K562 (cell line): ENCODE results near the gene TSC22D1. TPM values are rescaled to one million over a fixed set of nuclear protein-coding genes. Genes with fewer than 3 reads are reported as not detected.
A peak's percentile ranks its signal among the peaks of the same experiment; 100 is the strongest.

ENCODE experiments used
- ATAC-seq: fragments of 200-7000 bp; cut with Tn5 transposase; 3 replicates; pipeline ENCODE4 v1.9.1; 2020; ENCODE audit warnings: moderate library complexity
- BruUV-seq: library from RNA; stranded (reverse); fragments of 400-500 nt; replicated peaks from 2 replicates; lab custom pipeline; 2021; lab: Mats Ljungman, UMichigan
- CTCF ChIA-PET: fragments of 300-600 bp; formaldehyde crosslinking; extraction: SDS; loops from one replicate; lab custom pipeline; 2021; ENCODE audit warnings: low intra/inter-chr PET ratio; lab: Yijun Ruan, JAX
- POLR2A ChIA-PET: fragments of 300-600, 350-650 bp; sonication (Branson Sonifier 250); formaldehyde crosslinking; extraction: SDS; loops from one replicate; lab custom pipeline; 2021; ENCODE audit warnings: antibody characterized with exemption, inconsistent platforms; lab: Yijun Ruan, JAX
- DNase-seq, 4 experiments: peaks; one replicate each; pipeline versions ENCODE4 v3.0.0 to v3.0.0-alpha.2; 2011 to 2018; ENCODE audit warnings: low spot score in 3 of 4, mixed read lengths in 3 of 4; ENCODE audit errors: extremely low read depth in 1 of 4
- FAIRE-seq: peaks from 2 replicates; lab custom pipeline; 2011; peaks lifted over from hg19 to GRCh38; lab: Jason Lieb, UNC
- H2AFZ ChIP-seq: 2 replicates; pipeline ENCODE4 v1.6.0; 2011; ENCODE audit warnings: low read depth, low read length, control low read depth, inconsistent platforms
- H3K27ac ChIP-seq: fragments of 200-600 bp; 3 replicates; pipeline ENCODE4 v1.8.0; 2011; ENCODE audit warnings: low read depth, mild to moderate bottlenecking, control low read depth, inconsistent platforms, low read length, moderate library complexity, mixed read lengths; ENCODE audit errors: extremely low read depth
- H3K27me3 ChIP-seq, 2 experiments: fragments of 300-600 bp in 1 of 2; 2 replicates in 1 of 2; 3 replicates in 1 of 2; pipeline versions ENCODE4 v1.6.0 to v1.8.0; 2011; ENCODE audit warnings: inconsistent platforms in 2 of 2, low read length in 2 of 2, mild to moderate bottlenecking in 1 of 2, mixed read lengths in 1 of 2, moderate library complexity in 1 of 2; ENCODE audit not compliant: control insufficient read depth in 2 of 2, insufficient read depth in 2 of 2
- H3K36me3 ChIP-seq: fragments of 300-600 bp; 3 replicates; pipeline ENCODE4 v1.8.0; 2011; ENCODE audit warnings: mild to moderate bottlenecking, low read length, inconsistent platforms; ENCODE audit not compliant: control insufficient read depth, insufficient read depth
- H3K4me1 ChIP-seq, 2 experiments: fragments of 200-600 bp in 1 of 2; replicated peaks in 1 of 2; 2 replicates in 1 of 2; 3 replicates in 1 of 2; pipeline versions ENCODE4 v1.5.1 to v1.8.0; 2011; ENCODE audit warnings: inconsistent platforms in 2 of 2, low read length in 2 of 2, mild to moderate bottlenecking in 1 of 2, mixed read lengths in 1 of 2, moderate library complexity in 1 of 2; ENCODE audit not compliant: control insufficient read depth in 2 of 2, insufficient read depth in 2 of 2
- H3K4me2 ChIP-seq: 2 replicates; pipeline ENCODE4 v1.6.1; 2011; ENCODE audit warnings: low read length, control low read depth, inconsistent platforms, mixed read lengths; ENCODE audit not compliant: insufficient read depth
- H3K4me3 ChIP-seq: fragments of 200-600 bp; sonication (generic), shearing (Covaris generic); 2 replicates; pipeline ENCODE4 v1.5.1; 2016; ENCODE audit warnings: control low read depth, inconsistent platforms
- H3K79me2 ChIP-seq: fragments of 200-600 bp; 3 replicates; pipeline ENCODE4 v1.8.0; 2011; ENCODE audit warnings: low read length, inconsistent platforms; ENCODE audit not compliant: control insufficient read depth, insufficient read depth
- H3K9ac ChIP-seq, 2 experiments: 2 replicates each; pipeline versions ENCODE4 v1.6.0 to v1.6.1; 2011; ENCODE audit warnings: low read depth in 2 of 2, low read length in 2 of 2, control low read depth in 1 of 2, inconsistent platforms in 1 of 2, mild to moderate bottlenecking in 1 of 2, mixed read lengths in 1 of 2; ENCODE audit not compliant: insufficient read depth in 1 of 2
- H3K9me1 ChIP-seq: one replicate; pipeline ENCODE4 v1.6.0; 2011; ENCODE audit warnings: inconsistent platforms, mild to moderate bottlenecking, low read length, moderate library complexity; ENCODE audit not compliant: control insufficient read depth, insufficient read depth
- H3K9me3 ChIP-seq: replicated peaks from 2 replicates; pipeline ENCODE4 v1.5.1; 2011; ENCODE audit warnings: low read depth, low read length, inconsistent platforms; ENCODE audit not compliant: control insufficient read depth, insufficient read depth
- H4K20me1 ChIP-seq: replicated peaks from 2 replicates; pipeline ENCODE4 v1.6.1; 2011; ENCODE audit warnings: low read length, inconsistent platforms, mixed read lengths; ENCODE audit not compliant: control insufficient read depth, insufficient read depth
- CTBP1 ChIP-seq: fragments of 450-650 bp; IDR thresholded peaks from 2 replicates; pipeline ENCODE4 v1.6.1; 2016; ENCODE audit warnings: borderline replicate concordance
- E2F6 ChIP-seq, 2 experiments: IDR thresholded peaks; 2 replicates each; pipeline ENCODE4 v1.6.1; 2011; ENCODE audit warnings: borderline replicate concordance in 1 of 2, control low read depth in 1 of 2, low read depth in 1 of 2, low read length in 1 of 2, mild to moderate bottlenecking in 1 of 2, mixed read lengths in 1 of 2, moderate library complexity in 1 of 2; ENCODE audit not compliant: insufficient read depth in 1 of 2, insufficient read length in 1 of 2, poor library complexity in 1 of 2, severe bottlenecking in 1 of 2; ENCODE audit errors: extremely low read depth in 1 of 2
- EP300 ChIP-seq: IDR thresholded peaks from 2 replicates; pipeline ENCODE4 v1.6.1; 2012; ENCODE audit warnings: low read length, improper control_type of control experiment
- FOXA1 ChIP-seq: fragments of 450-650 bp; IDR thresholded peaks from 2 replicates; pipeline ENCODE4 v1.6.1; 2016; ENCODE audit warnings: mild to moderate bottlenecking, borderline replicate concordance
- MBD2 ChIP-seq: sonication (generic); IDR thresholded peaks from 2 replicates; pipeline ENCODE4 v1.6.1; 2016; ENCODE audit warnings: low read depth, borderline replicate concordance
- MEF2A ChIP-seq: IDR thresholded peaks from 2 replicates; pipeline ENCODE4 v1.6.1; 2011; ENCODE audit warnings: low read depth, mild to moderate bottlenecking, low read length, moderate library complexity; ENCODE audit not compliant: control insufficient read depth
- PHF21A ChIP-seq: fragments of 450-650 bp; IDR thresholded peaks from 2 replicates; pipeline ENCODE4 v1.6.1; 2017; ENCODE audit warnings: low read depth, borderline replicate concordance
- PTRF ChIP-seq: fragments of 450-650 bp; IDR thresholded peaks from 2 replicates; pipeline ENCODE4 v1.6.1; 2016; ENCODE audit warnings: mild to moderate bottlenecking, missing genetic modification characterization, missing compliant biosample characterization
- RNF2 ChIP-seq: sonication (generic); IDR thresholded peaks from 2 replicates; pipeline ENCODE4 v1.6.1; 2016
- SRSF9 ChIP-seq: fragments of 200-400 bp; formaldehyde crosslinking; IDR thresholded peaks from 2 replicates; pipeline ENCODE4 v1.6.1; 2017; ENCODE audit warnings: low read depth, low read length, borderline replicate concordance
- TCF3 ChIP-seq: sonication (generic); formaldehyde crosslinking; IDR thresholded peaks from 2 replicates; pipeline ENCODE4 v1.4.0; 2020; ENCODE audit warnings: mild to moderate bottlenecking, missing genetic modification reagents
- ZKSCAN1 ChIP-seq: fragments of 150-350 bp; IDR thresholded peaks from 2 replicates; pipeline ENCODE4 v1.6.1; 2016; ENCODE audit warnings: low read depth, low read length
- ZNF589 ChIP-seq: fragments of 200-800 bp; sonication (Bioruptor generic); IDR thresholded peaks from 2 replicates; pipeline ENCODE4 v1.6.1; 2016; ENCODE audit warnings: low read depth, missing genetic modification characterization, missing compliant biosample characterization
- WGBS: fragments of 100-300 bp; shearing (Covaris generic); methylation state at CpG from one replicate; pipeline ENCODE4 v1.1.6; 2016; ENCODE audit warnings: low coverage, mixed read lengths; ENCODE audit not compliant: insufficient coverage; ENCODE audit errors: missing lambda C conversion rate; 5-methylcytosine and 5-hydroxymethylcytosine counted together
- in situ Hi-C: fragments of 300-500 bp; cut with MboI; formaldehyde crosslinking; loops from 4 replicates; pipeline ENCODE4 v1.15.0; 2018; ENCODE audit warnings: inconsistent platforms, mixed read lengths
- intact Hi-C: fragments of 100-400 bp; cut with micrococcal nuclease; formaldehyde crosslinking; loops from 2 replicates; pipeline ENCODE4 v1.14.2; 2022
- polyA plus RNA-seq, 8 experiments: library from polyadenylated mRNA; depleted of rRNA in 4 of 8; stranded (reverse) in 5 of 8; unstranded in 3 of 8; fragments of >200 nt; fragmentation: Nextera tagmentation in 2 of 8; fragmentation: Illumina TruSeq in 1 of 8; extraction: Ambion mirVana in 2 of 8; extraction: Trizol in 1 of 8; gene quantifications; 2 replicates each; pipeline versions ENCODE4 v1.2.1 to v1.2.3, GENCODE V29; 2011 to 2014; ENCODE audit warnings: inconsistent platforms in 1 of 8, missing spikeins in 1 of 8
- total RNA-seq, 7 experiments: library from RNA; depleted of rRNA in 6 of 7; stranded (reverse); fragments of >200 nt in 6 of 7; fragmentation: Illumina TruSeq in 2 of 7; extraction: Trizol in 2 of 7; gene quantifications; 2 replicates each; pipeline versions ENCODE4 v1.2.1 to v1.2.3, GENCODE V29; 2011 to 2021; ENCODE audit warnings: low replicate concordance in 1 of 7

The TSC22D1 gene
- total and polyA plus RNA-seq, 9 of the 15 experiments (the other 6 are each of a cell fraction or from before 2014, with no cell fraction given) = 2.6 to 19.8 (median 8.4) TPM

- TF ChIP-seq PHF21A (no peak), MBD2 (peak; percentile 65), RNF2 (peak; percentile 81), ZNF589 (peak; percentile 61; the same call in 1 of the 2 replicates), EP300 (peak; percentile 91), ZKSCAN1 (0 out of 2 replicates have a peak, but pooled peaks have one; percentile 14)
These were observed 189.1 kb downstream of the TSC22D1 start (continued) for GRCh38 chr13:44386913-44387556.

GRCh38 chr13:44385847-44386246 lies 190.3 kb downstream of the TSC22D1 start:
- Histone ChIP-seq H3K4me1 (peaks cover 28 to 49% of the 10 kb centered on the region in 2 experiments; a peak in 4 of 5 replicates), H3K27ac (no peak overlapping the region), H3K9ac (no peak overlapping the region), H3K36me3 (no peaks in the 10 kb centered on the region), H4K20me1 (no peaks in the 10 kb centered on the region), H3K4me2 (peak overlapping the region; percentile 12; the same call in 1 of the 2 replicates), H3K9me1 (no peaks in the 10 kb centered on the region), H3K9me3 (no peaks in the 10 kb centered on the region), H3K4me3 (no peak overlapping the region), H3K27me3 (no peaks in the 10 kb centered on the region), H3K79me2 (no peaks in the 10 kb centered on the region), H2AFZ (peak overlapping the region; percentile 26; the same call in 1 of the 2 replicates)
- DNase-seq (peak in 1 of 4 experiments; percentile 61), ATAC-seq (no peak), FAIRE-seq (peak; percentile 74)
- CTCF ChIA-PET = interaction anchor here (0.6 kb wide), 1 partner anchor 143 kb away, joined by 3 read pairs; no protein-coding TSS in a partner anchor
- intact Hi-C loops = loop anchor here (5.0 kb wide), 1 partner anchor 144 kb away; no protein-coding TSS in a partner anchor
- WGBS = 0% methylated on average over 4 of the region's 6 CpGs
- no TSS peak for BruUV-seq
- POLR2A ChIA-PET = interaction anchor here (0.7 kb wide), 1 partner anchor 12 kb away, joined by 4 read pairs; no protein-coding TSS in a partner anchor
- in situ Hi-C loops = no loop called here
- TF ChIP-seq PTRF (tag) (no peak), SRSF9 (no peak), CTBP1 (0 out of 2 replicates have a peak, but pooled peaks have one; percentile 20), TCF3 (CRISPR knock-in tag) (peak; percentile 42; the same call in 1 of the 2 replicates), MEF2A (no peak), FOXA1 (no peak), E2F6 (IDR thresholded peaks at IDR 0.05; ENCODE audit: borderline replicate concordance in 1 of 2, extremely low read depth in 1 of 2, insufficient read depth in 1 of 2, insufficient read length in 1 of 2, low read depth in 1 of 2, low read length in 1 of 2, poor library complexity in 1 of 2, severe bottlenecking in 1 of 2) (peak in 1 of 2 experiments; percentile 10)
